ENCODE data around the gene FAM170B.

FAM170B gene

DNA sequence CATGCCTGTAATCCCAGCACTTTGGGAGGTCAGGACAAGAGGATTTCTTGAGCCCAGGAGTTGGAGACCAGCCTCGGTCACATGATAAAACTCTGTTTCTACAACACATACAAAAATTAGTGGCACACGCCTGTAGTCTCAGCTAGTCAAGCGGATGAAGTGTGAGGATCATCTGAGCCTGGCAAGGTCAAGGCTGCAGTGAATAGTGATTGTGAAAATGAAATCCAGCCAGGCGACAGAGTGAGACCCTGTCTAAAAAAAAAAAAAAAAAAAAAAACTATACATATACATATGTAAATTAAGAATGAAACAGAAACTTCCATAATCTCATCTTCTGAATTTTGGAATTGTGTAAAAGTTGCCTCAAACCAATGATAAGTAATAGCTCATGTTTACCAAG is 18.2 kb upstream of the FAM170B start:
- H3K4me1 ChIP-seq (ENCODE audit: control insufficient read depth in 1 of 2, insufficient read depth in 2 of 2, low read length in 2 of 2) = no peaks in the 10 kb centered on the region
- H3K36me3 ChIP-seq (ENCODE audit: control insufficient read depth in 1 of 2, insufficient read depth in 2 of 2, low read length in 2 of 2) = no peaks in the 10 kb centered on the region
- H3K4me3 ChIP-seq (ENCODE audit: low read depth in 1 of 2, low read length in 2 of 2) = no peak overlapping the region
- no peak overlapping the region for H3K9ac ChIP-seq (ENCODE audit: low read depth in 1 of 2, low read length in 2 of 2)
- H3K9me3 ChIP-seq (ENCODE audit: control insufficient read depth in 1 of 2, low read length in 2 of 2) = no peaks in the 10 kb centered on the region
- H3K27me3 ChIP-seq (ENCODE audit: control insufficient read depth in 1 of 2, insufficient read depth in 2 of 2, low read length in 2 of 2) = no peaks in the 10 kb centered on the region
- H3K27ac ChIP-seq (ENCODE audit: low read depth, low read length) = no peak overlapping the region

DNA sequence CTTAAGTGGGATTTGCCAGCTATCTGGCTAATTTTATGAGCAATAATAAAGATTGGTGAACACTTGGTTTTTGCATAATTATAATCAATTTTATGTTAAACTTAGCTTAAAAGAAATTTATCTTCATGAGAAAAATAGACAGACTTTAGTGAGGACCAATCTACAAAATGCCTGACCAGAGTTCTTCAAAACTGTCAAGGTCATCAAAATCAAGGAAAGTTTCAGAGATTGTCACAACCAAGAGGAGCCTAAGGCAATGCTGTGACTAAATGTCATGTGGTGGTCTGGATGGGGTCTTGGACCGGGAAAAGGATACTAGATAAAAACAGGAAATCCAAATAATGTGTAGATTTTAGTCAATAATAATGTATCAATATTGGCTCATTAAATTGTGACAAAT is 17.7 kb upstream of the FAM170B start:
- H3K9me3 ChIP-seq (ENCODE audit: control insufficient read depth in 1 of 2, low read length in 2 of 2) = no peaks in the 10 kb centered on the region
- H3K4me3 ChIP-seq (ENCODE audit: low read depth in 1 of 2, low read length in 2 of 2) = no peak overlapping the region
- H3K27ac ChIP-seq (ENCODE audit: low read depth, low read length) = no peak overlapping the region
- no peak overlapping the region for H3K9ac ChIP-seq (ENCODE audit: low read depth in 1 of 2, low read length in 2 of 2)
- H3K36me3 ChIP-seq (ENCODE audit: control insufficient read depth in 1 of 2, insufficient read depth in 2 of 2, low read length in 2 of 2) = no peaks in the 10 kb centered on the region
- H3K27me3 ChIP-seq (ENCODE audit: control insufficient read depth in 1 of 2, insufficient read depth in 2 of 2, low read length in 2 of 2) = no peaks in the 10 kb centered on the region
- no peaks in the 10 kb centered on the region for H3K4me1 ChIP-seq (ENCODE audit: control insufficient read depth in 1 of 2, insufficient read depth in 2 of 2, low read length in 2 of 2)

DNA sequence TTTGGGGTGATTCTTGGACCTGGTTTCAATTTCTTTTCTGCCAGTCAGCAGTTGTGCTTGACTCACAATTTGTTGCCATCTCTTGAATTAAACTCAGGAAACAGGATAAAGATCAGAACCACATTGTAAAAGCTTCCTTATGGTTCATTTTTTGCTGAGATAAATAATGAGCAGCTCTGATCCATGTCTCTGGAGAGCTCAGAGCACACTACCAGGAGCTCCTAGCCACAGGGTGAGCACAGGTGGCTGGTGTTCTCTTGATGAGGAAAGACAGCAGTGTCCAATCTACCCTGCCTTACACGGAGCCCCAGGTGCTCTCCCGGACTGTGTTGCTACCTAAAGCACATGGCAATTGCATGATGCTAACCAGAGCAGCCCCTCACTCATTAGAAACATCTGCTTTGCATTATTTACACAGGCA is 17.2 kb upstream of the FAM170B start:
- no peaks in the 10 kb centered on the region for H3K36me3 ChIP-seq (ENCODE audit: control insufficient read depth in 1 of 2, insufficient read depth in 2 of 2, low read length in 2 of 2)

DNA sequence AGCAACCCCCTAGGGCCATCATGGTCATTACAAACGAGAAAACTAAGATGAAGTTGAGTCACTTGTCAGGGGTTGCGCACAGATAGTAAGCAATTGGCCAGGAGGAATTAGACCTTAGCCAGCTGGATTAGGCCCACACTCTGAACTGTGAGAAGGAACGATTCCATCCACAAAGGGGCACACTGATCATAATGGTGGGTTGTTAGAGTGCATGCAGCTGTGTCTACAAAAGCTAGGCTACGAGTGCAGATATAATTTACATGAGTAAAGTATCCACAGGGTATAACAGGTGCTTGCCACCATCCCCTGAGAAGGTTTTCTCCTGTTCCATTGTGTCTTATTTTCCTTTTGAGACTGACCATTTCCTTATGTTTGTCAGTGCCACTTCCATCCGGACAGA is 16.6 kb upstream of the FAM170B start:
- Histone ChIP-seq H3K9ac (ENCODE audit: low read depth in 1 of 2, low read length in 2 of 2) (no peak overlapping the region), H3K27me3 (ENCODE audit: control insufficient read depth in 1 of 2, insufficient read depth in 2 of 2, low read length in 2 of 2) (no peaks in the 10 kb centered on the region), H3K27ac (ENCODE audit: low read depth, low read length) (no peak overlapping the region)

More for the DNA sequence above, 17.2 kb upstream of the FAM170B start:
- no peak overlapping the region for H3K9ac ChIP-seq (ENCODE audit: low read depth in 1 of 2, low read length in 2 of 2)
- no peaks in the 10 kb centered on the region for H3K27me3 ChIP-seq (ENCODE audit: control insufficient read depth in 1 of 2, insufficient read depth in 2 of 2, low read length in 2 of 2)
- H3K9me3 ChIP-seq (ENCODE audit: control insufficient read depth in 1 of 2, low read length in 2 of 2) = no peaks in the 10 kb centered on the region
- H3K27ac ChIP-seq (ENCODE audit: low read depth, low read length) = no peak overlapping the region
- H3K4me3 ChIP-seq (ENCODE audit: low read depth in 1 of 2, low read length in 2 of 2) = no peak overlapping the region
- no peaks in the 10 kb centered on the region for H3K4me1 ChIP-seq (ENCODE audit: control insufficient read depth in 1 of 2, insufficient read depth in 2 of 2, low read length in 2 of 2)

DNA sequence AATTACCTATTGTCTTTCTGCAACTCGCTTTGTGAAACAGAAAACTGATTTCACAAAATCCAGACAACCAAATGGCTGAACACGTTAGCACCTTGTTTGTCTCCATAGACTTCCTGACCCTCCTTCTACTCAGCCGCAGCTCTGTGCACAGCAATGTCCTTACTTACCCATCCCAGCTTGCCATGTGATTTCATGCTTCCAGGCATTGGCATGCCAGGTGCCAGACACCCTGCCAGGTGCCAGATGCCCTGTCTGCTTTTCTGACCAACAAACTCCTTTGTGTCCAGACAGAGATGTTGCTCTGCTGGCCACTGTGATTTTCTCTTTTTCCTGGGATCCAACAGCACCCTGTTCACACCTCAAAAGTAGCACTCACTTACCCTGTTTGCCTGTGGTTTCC is 16.1 kb upstream of the FAM170B start:
- no peak overlapping the region for H3K4me3 ChIP-seq (ENCODE audit: low read depth in 1 of 2, low read length in 2 of 2)
- no peaks in the 10 kb centered on the region for H3K4me1 ChIP-seq (ENCODE audit: control insufficient read depth in 1 of 2, insufficient read depth in 2 of 2, low read length in 2 of 2)
- no peak overlapping the region for H3K9ac ChIP-seq (ENCODE audit: low read depth in 1 of 2, low read length in 2 of 2)
- H3K9me3 ChIP-seq (ENCODE audit: control insufficient read depth in 1 of 2, low read length in 2 of 2) = no peaks in the 10 kb centered on the region
- H3K36me3 ChIP-seq (ENCODE audit: control insufficient read depth in 1 of 2, insufficient read depth in 2 of 2, low read length in 2 of 2) = no peaks in the 10 kb centered on the region
- H3K27me3 ChIP-seq (ENCODE audit: control insufficient read depth in 1 of 2, insufficient read depth in 2 of 2, low read length in 2 of 2) = no peaks in the 10 kb centered on the region
- H3K27ac ChIP-seq (ENCODE audit: low read depth, low read length) = no peak overlapping the region

More for the DNA sequence above, 16.6 kb upstream of the FAM170B start:
- no peaks in the 10 kb centered on the region for H3K9me3 ChIP-seq (ENCODE audit: control insufficient read depth in 1 of 2, low read length in 2 of 2)
- H3K36me3 ChIP-seq (ENCODE audit: control insufficient read depth in 1 of 2, insufficient read depth in 2 of 2, low read length in 2 of 2) = no peaks in the 10 kb centered on the region
- H3K4me1 ChIP-seq (ENCODE audit: control insufficient read depth in 1 of 2, insufficient read depth in 2 of 2, low read length in 2 of 2) = no peaks in the 10 kb centered on the region
- H3K4me3 ChIP-seq (ENCODE audit: low read depth in 1 of 2, low read length in 2 of 2) = no peak overlapping the region

DNA sequence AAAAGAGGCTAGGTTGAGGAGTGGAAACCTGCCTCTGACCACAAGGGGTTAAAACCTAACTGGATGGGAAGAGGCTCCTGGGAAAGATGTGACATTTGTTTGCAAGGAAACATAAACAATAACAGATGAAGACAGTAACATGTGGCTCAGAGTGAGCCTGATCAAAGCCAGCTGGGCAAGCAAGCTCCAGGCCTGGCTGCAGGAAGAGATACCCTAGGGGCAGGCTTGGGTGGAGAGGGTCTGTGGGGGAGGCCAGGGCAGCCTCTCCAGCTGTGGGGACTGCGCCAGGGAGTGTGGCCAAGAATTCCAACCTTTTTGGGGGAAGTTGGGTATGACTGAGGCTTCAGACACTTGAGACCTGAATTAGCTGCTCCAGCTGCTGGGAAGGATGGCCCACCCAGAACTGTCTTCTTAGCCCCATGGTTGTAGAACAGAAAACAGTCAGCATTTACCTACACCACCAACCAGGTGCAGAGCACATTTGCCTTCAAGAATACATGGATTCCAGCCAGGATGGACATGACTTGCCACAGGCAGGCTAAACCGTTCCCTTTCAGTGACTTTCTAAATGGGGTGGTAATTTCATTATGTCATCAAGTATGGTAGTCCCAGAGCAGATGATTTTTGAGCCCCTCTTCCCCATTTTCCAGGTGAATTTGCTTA is 10.4 kb upstream of the FAM170B start:
- Histone ChIP-seq H3K36me3 (ENCODE audit: control insufficient read depth in 1 of 2, insufficient read depth in 2 of 2, low read length in 2 of 2) (no peaks in the 10 kb centered on the region), H3K9me3 (ENCODE audit: control insufficient read depth in 1 of 2, low read length in 2 of 2) (no peaks in the 10 kb centered on the region), H3K4me3 (ENCODE audit: low read depth in 1 of 2, low read length in 2 of 2) (no peak overlapping the region), H3K27me3 (ENCODE audit: control insufficient read depth in 1 of 2, insufficient read depth in 2 of 2, low read length in 2 of 2) (no peaks in the 10 kb centered on the region), H3K27ac (ENCODE audit: low read depth, low read length) (no peak overlapping the region), H3K4me1 (ENCODE audit: control insufficient read depth in 1 of 2, insufficient read depth in 2 of 2, low read length in 2 of 2) (peaks cover 0 to 5% of the 10 kb centered on the region in 2 donors), H3K9ac (ENCODE audit: low read depth in 1 of 2, low read length in 2 of 2) (no peak overlapping the region)

DNA sequence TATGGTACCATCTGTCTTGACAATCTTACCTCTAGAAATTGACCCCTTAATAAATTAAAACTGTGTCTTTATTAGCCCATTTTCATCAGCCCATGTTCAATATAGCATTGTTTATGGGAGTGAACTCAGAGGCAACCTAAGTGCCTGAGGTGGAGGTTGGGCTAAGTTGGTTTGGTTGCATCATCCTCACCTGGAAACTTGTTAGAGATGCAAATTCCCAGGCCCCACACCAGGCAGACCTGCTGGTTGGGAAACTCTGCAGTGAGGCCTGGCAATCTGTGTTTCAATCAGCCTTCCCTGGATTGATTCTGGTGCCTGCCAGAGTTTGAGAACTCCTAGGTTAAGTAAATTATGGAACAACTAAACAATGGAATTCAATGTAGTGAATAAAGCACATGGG is 9.4 kb upstream of the FAM170B start:
- Histone ChIP-seq H3K36me3 (ENCODE audit: control insufficient read depth in 1 of 2, insufficient read depth in 2 of 2, low read length in 2 of 2) (no peaks in the 10 kb centered on the region), H3K27me3 (ENCODE audit: control insufficient read depth in 1 of 2, insufficient read depth in 2 of 2, low read length in 2 of 2) (no peaks in the 10 kb centered on the region), H3K9me3 (ENCODE audit: control insufficient read depth in 1 of 2, low read length in 2 of 2) (no peaks in the 10 kb centered on the region), H3K27ac (ENCODE audit: low read depth, low read length) (no peak overlapping the region), H3K4me3 (ENCODE audit: low read depth in 1 of 2, low read length in 2 of 2) (no peak overlapping the region), H3K9ac (ENCODE audit: low read depth in 1 of 2, low read length in 2 of 2) (no peak overlapping the region), H3K4me1 (ENCODE audit: control insufficient read depth in 1 of 2, insufficient read depth in 2 of 2, low read length in 2 of 2) (peaks cover 0 to 5% of the 10 kb centered on the region in 2 donors)

DNA sequence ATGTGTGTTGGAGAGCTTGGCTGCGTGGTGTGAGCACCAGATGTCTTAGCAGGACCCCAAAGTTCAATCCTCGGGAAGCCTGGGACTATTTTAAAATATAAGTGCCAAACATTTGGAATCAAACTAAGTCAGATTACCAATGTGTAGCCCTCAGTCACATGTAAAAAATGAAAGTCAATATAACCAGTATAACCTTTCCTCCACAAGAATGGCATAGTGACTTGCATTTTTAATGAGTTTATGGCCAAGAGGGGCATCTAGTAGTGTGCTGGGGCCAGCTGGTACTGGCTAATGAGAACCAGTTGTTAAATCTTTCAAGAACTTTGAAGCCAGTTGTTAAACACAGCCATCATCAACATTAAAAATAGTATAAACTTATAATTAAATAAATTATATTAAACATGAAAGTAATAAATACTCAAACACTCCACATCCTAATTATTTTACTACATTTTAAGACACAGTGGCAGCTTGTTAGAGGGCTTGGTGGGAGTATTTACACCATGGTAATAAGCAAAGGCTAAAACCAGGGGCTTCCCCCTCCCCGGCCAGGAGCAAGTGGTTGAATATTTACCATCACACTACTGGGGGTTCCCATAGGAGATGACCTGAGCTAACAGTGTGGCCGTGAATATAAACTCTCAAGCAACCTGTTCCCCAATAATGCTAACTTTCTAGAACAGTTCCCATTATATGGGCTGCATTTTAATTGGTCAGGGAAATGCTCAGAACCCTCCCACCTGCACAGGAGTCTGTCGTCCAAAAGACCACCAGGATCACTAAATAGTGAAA is 7.9 kb upstream of the FAM170B start:
- no peak overlapping the region for H3K27ac ChIP-seq (ENCODE audit: low read depth, low read length)
- H3K27me3 ChIP-seq (ENCODE audit: control insufficient read depth in 1 of 2, insufficient read depth in 2 of 2, low read length in 2 of 2) = no peaks in the 10 kb centered on the region
- peaks cover 0 to under 1% of the 10 kb centered on the region in 2 donors for H3K9me3 ChIP-seq (ENCODE audit: control insufficient read depth in 1 of 2, low read length in 2 of 2)
- H3K4me3 ChIP-seq (ENCODE audit: low read depth in 1 of 2, low read length in 2 of 2) = no peak overlapping the region
- H3K4me1 ChIP-seq (ENCODE audit: control insufficient read depth in 1 of 2, insufficient read depth in 2 of 2, low read length in 2 of 2) = peaks cover 0 to 5% of the 10 kb centered on the region in 2 donors
- H3K36me3 ChIP-seq (ENCODE audit: control insufficient read depth in 1 of 2, insufficient read depth in 2 of 2, low read length in 2 of 2) = no peaks in the 10 kb centered on the region
- no peak overlapping the region for H3K9ac ChIP-seq (ENCODE audit: low read depth in 1 of 2, low read length in 2 of 2)

DNA sequence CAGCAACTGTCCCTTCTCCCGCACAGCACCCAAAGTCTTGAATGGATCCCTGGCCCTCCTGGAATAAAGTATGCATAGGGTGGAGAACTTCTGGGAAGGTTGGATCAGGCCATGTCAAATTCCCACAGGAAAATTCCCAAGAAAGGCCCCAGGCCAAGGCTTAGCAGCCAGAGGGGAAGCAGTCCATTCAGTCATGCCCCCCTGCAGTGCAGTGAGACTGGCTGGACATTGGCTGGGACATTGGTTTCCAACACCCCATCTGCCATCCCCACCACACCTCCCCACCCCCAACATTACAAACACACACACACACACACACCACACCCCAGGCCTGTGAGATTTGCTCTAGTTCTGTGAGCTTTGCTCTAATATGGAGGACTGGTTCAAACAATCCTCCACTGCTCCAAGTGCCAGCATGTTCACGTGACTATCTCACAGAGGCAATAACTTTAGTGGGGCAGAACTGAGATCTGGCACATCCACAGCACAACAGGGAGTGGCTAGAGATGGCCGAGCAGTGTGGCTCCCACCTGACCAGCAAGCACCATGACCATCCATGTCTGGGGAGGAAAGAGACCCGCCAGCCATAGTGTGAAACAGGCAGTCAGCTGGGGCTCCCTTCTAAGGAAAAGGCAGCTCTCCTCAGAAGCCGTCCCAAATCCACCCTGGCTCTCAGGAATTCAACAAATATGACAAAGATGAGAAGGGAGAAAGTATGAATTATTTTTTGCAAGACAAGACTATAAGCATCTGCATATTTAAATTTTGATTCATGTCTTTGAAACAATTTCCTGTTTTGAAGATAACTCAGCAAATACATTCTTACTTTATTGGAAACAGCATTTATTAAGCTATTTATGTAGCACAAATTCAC is 6.7 kb upstream of the FAM170B start:
- H3K27me3 ChIP-seq (ENCODE audit: control insufficient read depth in 1 of 2, insufficient read depth in 2 of 2, low read length in 2 of 2) = no peaks in the 10 kb centered on the region
- H3K9ac ChIP-seq (ENCODE audit: low read depth in 1 of 2, low read length in 2 of 2) = no peak overlapping the region
- H3K4me1 ChIP-seq (ENCODE audit: control insufficient read depth in 1 of 2, insufficient read depth in 2 of 2, low read length in 2 of 2) = peaks cover 3 to 5% of the 10 kb centered on the region in 2 donors
- no peak overlapping the region for H3K4me3 ChIP-seq (ENCODE audit: low read depth in 1 of 2, low read length in 2 of 2)
- H3K36me3 ChIP-seq (ENCODE audit: control insufficient read depth in 1 of 2, insufficient read depth in 2 of 2, low read length in 2 of 2) = no peaks in the 10 kb centered on the region
- H3K9me3 ChIP-seq (ENCODE audit: control insufficient read depth in 1 of 2, low read length in 2 of 2) = peaks cover 0 to 4% of the 10 kb centered on the region in 2 donors
- H3K27ac ChIP-seq (ENCODE audit: low read depth, low read length) = no peak overlapping the region

DNA sequence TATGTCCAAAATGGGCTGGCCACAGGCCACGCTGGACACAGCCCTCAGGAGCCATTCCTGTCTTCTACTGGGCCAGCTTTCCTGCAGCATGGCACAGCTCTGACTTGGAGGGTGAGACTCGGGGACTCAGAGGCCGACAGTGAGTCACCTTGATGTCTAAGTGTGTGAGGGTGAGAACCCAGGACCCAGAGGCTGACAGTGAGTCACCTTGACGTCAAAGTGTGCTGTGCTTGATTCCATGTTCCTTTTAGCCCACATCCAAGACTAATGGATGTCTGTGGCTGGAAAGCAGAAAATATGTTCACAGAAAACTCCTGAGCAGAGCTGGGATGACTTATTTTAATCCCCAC is 6.0 kb upstream of the FAM170B start:
- no peaks in the 10 kb centered on the region for H3K27me3 ChIP-seq (ENCODE audit: control insufficient read depth in 1 of 2, insufficient read depth in 2 of 2, low read length in 2 of 2)
- H3K9me3 ChIP-seq (ENCODE audit: control insufficient read depth in 1 of 2, low read length in 2 of 2) = peaks cover 0 to 4% of the 10 kb centered on the region in 2 donors
- H3K27ac ChIP-seq (ENCODE audit: low read depth, low read length) = no peak overlapping the region
- H3K4me1 ChIP-seq (ENCODE audit: control insufficient read depth in 1 of 2, insufficient read depth in 2 of 2, low read length in 2 of 2) = peaks cover 5 to 7% of the 10 kb centered on the region in 2 donors
- H3K9ac ChIP-seq (ENCODE audit: low read depth in 1 of 2, low read length in 2 of 2) = no peak overlapping the region
- no peak overlapping the region for H3K4me3 ChIP-seq (ENCODE audit: low read depth in 1 of 2, low read length in 2 of 2)
- no peaks in the 10 kb centered on the region for H3K36me3 ChIP-seq (ENCODE audit: control insufficient read depth in 1 of 2, insufficient read depth in 2 of 2, low read length in 2 of 2)

All from duodenal mucosa (tissue), 2 donors.